Body of pancreas (tissue), 4 donors: Measurements from ENCODE around the gene SH3D21.

ENCODE experiments used
- CTCF ChIP-seq, 7 experiments: fragments of 450-650 bp in 4 of 7; fragments of 200-600 bp in 3 of 7; sonication (generic) in 3 of 7; IDR thresholded peaks; one replicate each; pipeline ENCODE4 v1.5.1; 2016 to 2019; ENCODE audit warnings: antibody characterized with exemption in 7 of 7
- POLR2A ChIP-seq, 3 donors: fragments of 450-650 bp; IDR thresholded peaks; one replicate each; pipeline ENCODE4 v1.6.1; 2016; ENCODE audit warnings: antibody characterized with exemption in 3 of 3, mild to moderate bottlenecking in 2 of 3

- no peak for TF ChIP-seq CTCF (IDR thresholded peaks at IDR 0.05)
- TF ChIP-seq POLR2A (IDR thresholded peaks at IDR 0.05) = no peak
Measured at GRCh38 chr1:36279789-36280296, 26.3 kb upstream of the SH3D21 start.
